Osteoblast (primary cell): ENCODE measurements around the gene EPC2. TPM values are rescaled to one million over a fixed set of nuclear protein-coding genes. Genes with fewer than 3 reads are reported as not detected.
"Not testable (repeated sequence)": the region's sequence is repeated elsewhere in the genome, so short reads cannot be mapped to it uniquely, and the experiment has no call there.

ENCODE experiments used
- DNase-seq: peaks from one replicate; pipeline ENCODE4 v3.0.0; 2011; ENCODE audit warnings: low spot score, mixed read lengths; ENCODE audit not compliant: insufficient read length; ENCODE audit errors: missing footprints
- H2AFZ ChIP-seq: 2 replicates; pipeline ENCODE4 v1.6.0; 2011; ENCODE audit warnings: mild to moderate bottlenecking, low read length
- H3K27ac ChIP-seq: 2 replicates; pipeline ENCODE4 v1.5.1; 2011; ENCODE audit warnings: mild to moderate bottlenecking, low read depth, low read length, moderate library complexity
- H3K27me3 ChIP-seq: 2 replicates; pipeline ENCODE4 v1.6.0; 2012; ENCODE audit warnings: mild to moderate bottlenecking, control low read depth, inconsistent platforms, low read length, moderate library complexity; ENCODE audit not compliant: insufficient read depth
- H3K36me3 ChIP-seq: 2 replicates; pipeline ENCODE4 v1.5.1; 2011; ENCODE audit warnings: mild to moderate bottlenecking, low read length, control low read depth, moderate library complexity; ENCODE audit not compliant: insufficient read depth
- H3K4me1 ChIP-seq: 2 replicates; pipeline ENCODE4 v1.5.1; 2011; ENCODE audit warnings: mild to moderate bottlenecking, low read length, control low read depth, moderate library complexity; ENCODE audit not compliant: insufficient read depth
- H3K4me2 ChIP-seq: 2 replicates; pipeline ENCODE4 v1.6.0; 2011; ENCODE audit warnings: mild to moderate bottlenecking, low read length; ENCODE audit not compliant: insufficient read depth
- H3K4me3 ChIP-seq: fragments of 200-600 bp; sonication (generic); 3 replicates; pipeline ENCODE4 v1.5.1; 2012; ENCODE audit warnings: mild to moderate bottlenecking, low read length, inconsistent platforms; ENCODE audit not compliant: insufficient read depth
- H3K79me2 ChIP-seq: 2 replicates; pipeline ENCODE4 v1.6.0; 2012; ENCODE audit warnings: mild to moderate bottlenecking, low read length, control low read depth, inconsistent platforms; ENCODE audit not compliant: insufficient read depth
- H3K9me3 ChIP-seq: 2 replicates; pipeline ENCODE4 v1.5.1; 2011; ENCODE audit warnings: low read depth, low read length, control low read depth
- H4K20me1 ChIP-seq: 2 replicates; pipeline ENCODE4 v1.6.0; 2012; ENCODE audit warnings: mild to moderate bottlenecking, low read length, control low read depth; ENCODE audit not compliant: insufficient read depth
- total RNA-seq: library from RNA; depleted of rRNA; stranded (reverse); fragments of >200 nt; gene quantifications from 2 replicates; pipeline ENCODE4 v1.2.3, GENCODE V29; 2012
- TF ChIP-seq, protein P1 (sequence below): IDR thresholded peaks from 2 replicates; pipeline ENCODE4 v1.5.1; 2011; ENCODE audit warnings: mild to moderate bottlenecking, low read depth, low read length, moderate library complexity; ENCODE audit errors: extremely low read depth

Gene EPC2
- total RNA-seq, 1 donor = 29.3 TPM

DNA sequence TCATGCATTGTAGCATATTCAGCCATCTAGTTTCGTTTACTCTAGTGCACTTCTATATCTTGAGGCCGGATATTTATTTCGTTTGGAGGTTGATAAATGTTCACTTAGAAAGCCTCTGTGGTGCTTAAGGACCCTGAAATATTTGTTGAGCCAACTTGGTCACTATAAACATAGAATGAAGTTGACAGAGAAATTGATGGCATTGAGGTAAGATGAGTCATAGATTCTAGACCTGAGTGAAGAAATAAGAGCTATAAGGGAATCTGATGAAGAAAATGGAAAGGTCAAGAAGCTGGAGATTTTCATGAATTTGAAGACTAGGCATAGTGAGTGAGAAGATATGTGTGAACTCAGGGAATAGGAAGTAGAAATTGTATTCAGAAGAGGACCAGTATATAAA lies 35.9 kb downstream of the EPC2 start:
- H3K36me3 ChIP-seq = no peaks in the 10 kb centered on the region
- H3K79me2 ChIP-seq = peaks cover 87% of the 10 kb centered on the region
- TF ChIP-seq, protein P1, sequence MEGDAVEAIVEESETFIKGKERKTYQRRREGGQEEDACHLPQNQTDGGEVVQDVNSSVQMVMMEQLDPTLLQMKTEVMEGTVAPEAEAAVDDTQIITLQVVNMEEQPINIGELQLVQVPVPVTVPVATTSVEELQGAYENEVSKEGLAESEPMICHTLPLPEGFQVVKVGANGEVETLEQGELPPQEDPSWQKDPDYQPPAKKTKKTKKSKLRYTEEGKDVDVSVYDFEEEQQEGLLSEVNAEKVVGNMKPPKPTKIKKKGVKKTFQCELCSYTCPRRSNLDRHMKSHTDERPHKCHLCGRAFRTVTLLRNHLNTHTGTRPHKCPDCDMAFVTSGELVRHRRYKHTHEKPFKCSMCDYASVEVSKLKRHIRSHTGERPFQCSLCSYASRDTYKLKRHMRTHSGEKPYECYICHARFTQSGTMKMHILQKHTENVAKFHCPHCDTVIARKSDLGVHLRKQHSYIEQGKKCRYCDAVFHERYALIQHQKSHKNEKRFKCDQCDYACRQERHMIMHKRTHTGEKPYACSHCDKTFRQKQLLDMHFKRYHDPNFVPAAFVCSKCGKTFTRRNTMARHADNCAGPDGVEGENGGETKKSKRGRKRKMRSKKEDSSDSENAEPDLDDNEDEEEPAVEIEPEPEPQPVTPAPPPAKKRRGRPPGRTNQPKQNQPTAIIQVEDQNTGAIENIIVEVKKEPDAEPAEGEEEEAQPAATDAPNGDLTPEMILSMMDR = no peak
- H3K4me1 ChIP-seq = peaks cover 6% of the 10 kb centered on the region
- H2AFZ ChIP-seq = no peak overlapping the region
- no peak for DNase-seq
- no peaks in the 10 kb centered on the region for H3K27me3 ChIP-seq
- H4K20me1 ChIP-seq = peaks cover 54% of the 10 kb centered on the region
- H3K4me3 ChIP-seq = no peak overlapping the region
- no peaks in the 10 kb centered on the region for H3K9me3 ChIP-seq
- H3K4me2 ChIP-seq = no peak overlapping the region
- no peak overlapping the region for H3K27ac ChIP-seq

DNA sequence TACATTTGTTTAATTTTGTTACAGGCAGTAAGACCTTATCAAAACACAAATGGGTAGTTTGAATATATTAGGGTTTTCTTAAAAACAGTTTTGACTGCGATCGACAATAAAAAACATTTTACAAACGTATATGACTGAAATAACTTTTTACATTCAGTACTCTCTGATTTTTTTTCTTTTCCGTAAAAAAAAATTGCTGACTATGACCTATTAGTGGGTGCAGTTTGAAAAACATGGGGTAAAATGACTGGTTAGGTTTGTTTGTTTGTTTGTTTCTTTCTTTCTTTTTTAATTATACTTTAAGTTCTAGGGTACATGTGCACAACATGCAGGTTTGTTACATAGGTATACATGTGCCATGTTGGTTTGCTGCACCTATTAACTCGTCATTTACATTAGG lies 36.9 kb downstream of the EPC2 start:
- Histone ChIP-seq H3K36me3 (no peaks in the 10 kb centered on the region), H3K27ac (no peak overlapping the region), H3K4me3 (no peak overlapping the region), H3K79me2 (peaks cover 87% of the 10 kb centered on the region), H2AFZ (no peak overlapping the region), H3K27me3 (no peaks in the 10 kb centered on the region), H3K4me2 (no peak overlapping the region), H4K20me1 (peaks cover 48% of the 10 kb centered on the region), H3K4me1 (peaks cover 3% of the 10 kb centered on the region), H3K9me3 (no peaks in the 10 kb centered on the region)
- TF ChIP-seq, protein P1 = no peak
- no peak for DNase-seq

DNA sequence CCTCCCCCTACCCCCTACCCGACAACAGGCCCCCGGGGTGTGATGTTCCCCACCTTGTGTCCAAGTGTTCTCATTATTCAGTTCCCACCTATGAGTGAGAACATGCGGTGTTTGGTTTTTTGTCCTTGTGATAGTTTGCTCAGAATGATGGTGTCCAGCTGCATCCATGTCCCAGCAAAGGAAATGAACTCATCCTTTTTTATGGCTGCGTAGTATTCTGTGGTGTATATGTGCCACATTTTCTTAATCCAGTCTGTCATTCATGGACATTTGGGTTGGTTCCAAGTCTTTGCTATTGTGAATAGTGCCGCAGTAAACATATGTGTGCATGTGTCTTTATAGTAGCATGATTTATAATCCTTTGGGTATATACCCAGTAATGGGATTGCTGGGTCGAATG lies 37.3 kb downstream of the EPC2 start:
- not testable (repeated sequence) for H3K27ac ChIP-seq, H3K9me3 ChIP-seq, H3K36me3 ChIP-seq, H3K4me2 ChIP-seq, H3K4me1 ChIP-seq, H3K27me3 ChIP-seq, H2AFZ ChIP-seq, DNase-seq, H3K4me3 ChIP-seq
- Histone ChIP-seq H4K20me1 (peaks cover 50% of the 10 kb centered on the region), H3K79me2 (peaks cover 87% of the 10 kb centered on the region)

DNA sequence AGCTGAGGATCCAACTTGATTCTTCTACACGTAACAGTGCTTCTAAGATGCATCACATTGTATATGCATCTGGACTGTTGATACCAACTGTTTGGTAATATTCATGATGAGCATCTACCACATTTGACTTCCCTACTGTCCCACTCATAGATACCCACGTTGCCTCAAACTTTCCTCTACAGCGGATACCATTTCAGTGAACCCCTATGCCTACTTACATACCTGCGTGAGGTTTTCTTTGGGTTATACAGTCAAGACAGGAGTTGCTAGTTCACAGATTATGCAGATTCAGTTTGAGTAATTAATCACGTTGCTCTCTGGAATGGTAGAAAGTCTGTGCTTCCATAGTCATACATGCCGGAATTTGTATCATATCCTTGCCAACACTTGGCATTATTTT lies 40.0 kb downstream of the EPC2 start:
- Histone ChIP-seq H3K4me2 (no peak overlapping the region), H3K27ac (no peak overlapping the region), H3K4me1 (peaks cover 3% of the 10 kb centered on the region), H3K4me3 (no peak overlapping the region), H2AFZ (no peak overlapping the region), H4K20me1 (peaks cover 36% of the 10 kb centered on the region), H3K27me3 (no peaks in the 10 kb centered on the region), H3K79me2 (peaks cover 91% of the 10 kb centered on the region), H3K36me3 (no peaks in the 10 kb centered on the region), H3K9me3 (no peaks in the 10 kb centered on the region)
- no peak for DNase-seq
- TF ChIP-seq, protein P1 = no peak
